Small intestine (tissue), 7 donors: ENCODE results near the gene B4GALT5. TPM values are rescaled to one million over a fixed set of nuclear protein-coding genes. Genes with fewer than 3 reads are reported as not detected.
A peak's percentile ranks its signal among the peaks of the same experiment; 100 is the strongest.

Source experiments
- DNase-seq, 2 donors: peaks; one replicate each; pipeline versions ENCODE4 v3.0.0 to v3.0.0-alpha.2; 2013
- FAIRE-seq: peaks from 2 replicates; lab custom pipeline; 2012; peaks lifted over from hg19 to GRCh38; lab: Jason Lieb, UNC
- H3K27ac ChIP-seq, 3 donors: one replicate each; pipeline ENCODE4 v1.5.1; 2013; ENCODE audit warnings: low read length in 2 of 3, mild to moderate bottlenecking in 2 of 3, control low read depth in 1 of 3, inconsistent platforms in 1 of 3, low read depth in 1 of 3, moderate library complexity in 1 of 3
- H3K27me3 ChIP-seq, 3 donors: one replicate each; pipeline ENCODE4 v1.6.1; 2013; ENCODE audit warnings: low read length in 3 of 3, inconsistent platforms in 1 of 3; ENCODE audit not compliant: control insufficient read depth in 3 of 3, insufficient read depth in 3 of 3
- H3K36me3 ChIP-seq, 3 donors: one replicate each; pipeline ENCODE4 v1.6.1; 2013; ENCODE audit warnings: low read length in 3 of 3, inconsistent platforms in 1 of 3, low read depth in 1 of 3, mild to moderate bottlenecking in 1 of 3, moderate library complexity in 1 of 3; ENCODE audit not compliant: control insufficient read depth in 3 of 3, insufficient read depth in 2 of 3
- H3K4me1 ChIP-seq, 3 donors: one replicate each; pipeline ENCODE4 v1.6.1; 2013; ENCODE audit warnings: low read length in 2 of 3, inconsistent platforms in 1 of 3, low read depth in 1 of 3, mild to moderate bottlenecking in 1 of 3, moderate library complexity in 1 of 3; ENCODE audit not compliant: control insufficient read depth in 3 of 3, insufficient read depth in 2 of 3
- H3K4me3 ChIP-seq, 3 donors: one replicate each; pipeline ENCODE4 v1.5.1; 2013; ENCODE audit warnings: low read length in 3 of 3, control low read depth in 1 of 3, inconsistent platforms in 1 of 3, low read depth in 1 of 3, mild to moderate bottlenecking in 1 of 3, moderate library complexity in 1 of 3
- H3K9me3 ChIP-seq, 2 donors: one replicate each; pipeline ENCODE4 v1.6.1; 2013; ENCODE audit warnings: low read depth in 1 of 2, low read length in 1 of 2; ENCODE audit not compliant: control insufficient read depth in 2 of 2, insufficient read depth in 1 of 2
- WGBS, 3 donors: extraction: QIAGEN DNeasy Blood & Tissue Kit; methylation state at CpG; one replicate each; pipeline ENCODE4 v1.1.7; 2013; 5-methylcytosine and 5-hydroxymethylcytosine counted together
- polyA plus RNA-seq, 4 donors: library from polyadenylated mRNA; stranded (reverse) in 3 of 4; unstranded in 1 of 4; fragments of 200-250 nt in 3 of 4; fragments of 120-200 nt in 1 of 4; gene quantifications; one replicate each; pipeline versions ENCODE4 v1.2.1 to v1.2.3, GENCODE V29; 2013
- donor health status: healthy with polysubstance abuse.
- donor health status: control.
- donor health status: control.
- donor health status: Bipolar disorder and iron deficiency.
- donor health status: healthy.

Gene B4GALT5
- polyA plus RNA-seq, 4 donors = 11.9 to 47.1 (median 20.5) TPM

DNA sequence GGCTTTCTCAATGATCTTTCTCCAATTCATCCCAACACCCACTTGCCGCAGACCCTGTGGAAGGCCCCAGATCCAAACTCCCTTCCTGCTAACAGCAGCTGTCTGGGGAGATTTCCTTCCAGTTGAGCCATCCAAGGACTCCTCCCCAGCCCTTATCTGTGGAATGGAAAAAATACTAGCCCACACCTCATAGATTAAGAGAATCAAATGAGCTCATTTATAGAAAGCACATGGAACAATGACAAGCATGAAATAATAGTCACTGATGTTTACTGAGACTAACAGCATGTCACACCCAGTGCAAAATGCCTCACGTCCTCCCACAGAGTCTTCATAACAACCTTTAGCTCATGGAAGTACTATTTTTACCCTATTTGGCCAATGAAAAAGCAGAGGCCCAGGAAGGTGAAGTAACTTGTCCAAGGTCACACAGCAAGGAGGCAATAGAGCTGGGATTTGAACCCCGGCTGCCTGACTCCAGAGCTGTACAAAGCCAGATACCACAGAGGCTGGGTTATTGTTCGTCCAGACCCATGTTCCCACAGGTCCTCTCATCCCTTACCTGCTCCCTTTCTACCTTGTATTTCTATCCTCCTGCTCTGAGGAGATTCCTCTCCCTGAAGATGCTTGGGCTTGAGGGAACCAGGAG lies 122.3 kb downstream of the B4GALT5 start:
- peaks cover 0 to 28% (median 2%) of the 10 kb centered on the region in 3 donors for H3K4me1 ChIP-seq
- H3K36me3 ChIP-seq = no peaks in the 10 kb centered on the region
- no peaks in the 10 kb centered on the region for H3K27me3 ChIP-seq
- no peak overlapping the region for H3K4me3 ChIP-seq
- FAIRE-seq (no peak), DNase-seq (peak; percentile 45 to 79)
- H3K9me3 ChIP-seq = no peaks in the 10 kb centered on the region
- peak overlapping the region in 2 of 3 donors; percentile 24 to 60 for H3K27ac ChIP-seq
- WGBS, 3 donors = 68 to 75% (median 72%) methylated on average over 4 of the region's 4 CpGs

DNA sequence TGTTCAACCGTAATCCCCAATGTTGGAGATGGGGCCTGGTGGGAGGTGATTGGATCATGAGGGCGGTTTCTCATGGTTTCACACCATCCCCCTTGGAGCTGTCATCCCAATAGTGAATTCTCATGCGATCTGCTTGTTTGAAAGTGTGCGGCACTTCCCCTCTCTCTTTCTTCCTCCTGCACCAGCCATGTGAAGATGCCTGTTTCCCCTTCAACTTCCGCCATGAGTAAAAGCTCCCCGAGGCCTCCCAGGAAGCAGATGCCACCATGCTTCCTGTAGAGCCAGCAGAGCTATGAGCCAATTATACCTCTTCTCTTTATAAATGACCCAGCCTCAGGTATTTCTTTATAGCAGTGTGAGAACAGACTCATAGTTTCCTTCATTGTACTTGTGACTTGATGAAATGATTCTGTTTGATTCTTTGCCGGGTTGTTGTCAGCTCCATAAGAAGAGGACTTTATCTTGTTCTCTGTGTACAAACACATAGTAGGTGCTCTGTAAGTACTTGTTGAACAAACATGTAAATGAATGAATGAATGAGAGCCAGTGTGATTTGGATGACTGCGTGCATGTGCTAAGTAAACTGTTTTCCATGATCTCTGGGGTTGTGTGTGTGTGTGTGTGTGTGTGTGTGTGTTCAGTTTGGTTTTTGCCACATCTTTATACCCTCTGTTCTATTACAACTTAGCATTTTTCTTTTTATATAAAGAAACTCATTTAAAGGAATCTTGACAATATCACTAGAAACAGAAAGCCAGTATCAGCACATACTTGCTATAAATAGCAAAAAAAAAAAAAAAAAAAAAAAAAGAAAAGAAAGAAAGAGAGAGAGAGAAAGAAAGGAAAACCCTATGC lies 123.3 kb downstream of the B4GALT5 start:
- H3K4me3 ChIP-seq = no peak overlapping the region
- H3K36me3 ChIP-seq = no peaks in the 10 kb centered on the region
- no peak for FAIRE-seq
- H3K27me3 ChIP-seq = no peaks in the 10 kb centered on the region
- peaks cover 0 to 19% (median 2%) of the 10 kb centered on the region in 3 donors for H3K4me1 ChIP-seq
- H3K9me3 ChIP-seq = no peaks in the 10 kb centered on the region
- H3K27ac ChIP-seq = peak overlapping the region in 1 of 3 donors; percentile 60
- WGBS, 3 donors = 84 to 96% (median 87%) methylated on average over 8 of the region's 8 CpGs
- no peak for DNase-seq

DNA sequence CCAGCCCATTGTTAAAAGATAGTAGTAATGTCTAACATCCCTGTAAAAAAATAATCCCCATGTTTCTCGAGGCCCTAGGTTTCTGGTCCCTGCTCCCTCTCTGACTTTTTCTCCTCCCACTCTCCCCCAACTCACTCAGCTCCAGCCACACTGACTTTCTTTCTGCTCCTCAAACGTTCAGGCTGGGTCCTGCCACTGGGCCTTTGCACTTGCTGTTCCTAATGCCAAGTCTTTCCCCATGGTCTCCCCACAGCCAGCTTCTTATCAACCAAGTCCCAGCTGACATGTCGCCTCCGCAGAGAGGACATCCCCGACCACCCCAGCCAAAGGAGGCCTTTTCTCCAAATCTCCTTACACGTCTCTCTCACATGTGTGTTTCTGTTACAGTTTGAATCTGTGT lies 123.9 kb downstream of the B4GALT5 start:
- H3K27me3 ChIP-seq = no peaks in the 10 kb centered on the region
- H3K4me1 ChIP-seq = peaks cover 0 to 25% (median 2%) of the 10 kb centered on the region in 3 donors
- 92 to 96% (median 92%) methylated on average over 6 of the region's 6 CpGs for WGBS, 3 donors
- no peak for DNase-seq
- no peak overlapping the region for H3K27ac ChIP-seq
- FAIRE-seq = no peak
- no peaks in the 10 kb centered on the region for H3K36me3 ChIP-seq
- H3K9me3 ChIP-seq = no peaks in the 10 kb centered on the region
- no peak overlapping the region for H3K4me3 ChIP-seq

DNA sequence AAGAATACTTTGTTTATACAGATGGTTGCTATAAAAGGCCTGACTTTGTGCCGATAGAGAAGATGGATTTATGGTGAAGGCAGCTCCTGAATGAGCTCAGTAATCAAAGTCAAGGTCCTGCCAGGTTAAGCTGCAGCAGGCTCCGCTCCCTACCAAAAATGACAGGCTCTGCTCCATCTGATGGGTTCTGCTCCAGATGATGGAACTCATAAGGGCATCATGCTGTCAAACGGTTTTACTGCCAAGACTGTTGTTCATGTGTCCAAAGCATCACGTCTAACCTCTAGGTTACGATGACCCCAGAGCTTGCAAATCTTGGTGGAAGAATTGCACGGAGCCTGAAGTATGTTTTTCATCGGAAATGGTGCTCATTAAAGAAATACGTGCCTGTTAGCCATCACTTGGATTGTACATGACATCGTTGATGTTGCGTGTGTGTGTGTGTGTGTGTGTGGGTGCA lies 126.5 kb downstream of the B4GALT5 start:
- Histone ChIP-seq H3K9me3 (peaks cover 0 to 7% of the 10 kb centered on the region in 2 donors), H3K27me3 (no peaks in the 10 kb centered on the region), H3K4me3 (no peak overlapping the region), H3K36me3 (no peaks in the 10 kb centered on the region), H3K4me1 (peaks cover 0 to 44% (median 2%) of the 10 kb centered on the region in 3 donors), H3K27ac (no peak overlapping the region)
- 58 to 84% (median 70%) methylated on average over 10 of the region's 10 CpGs for WGBS, 3 donors
- DNase-seq (no peak), FAIRE-seq (no peak)

DNA sequence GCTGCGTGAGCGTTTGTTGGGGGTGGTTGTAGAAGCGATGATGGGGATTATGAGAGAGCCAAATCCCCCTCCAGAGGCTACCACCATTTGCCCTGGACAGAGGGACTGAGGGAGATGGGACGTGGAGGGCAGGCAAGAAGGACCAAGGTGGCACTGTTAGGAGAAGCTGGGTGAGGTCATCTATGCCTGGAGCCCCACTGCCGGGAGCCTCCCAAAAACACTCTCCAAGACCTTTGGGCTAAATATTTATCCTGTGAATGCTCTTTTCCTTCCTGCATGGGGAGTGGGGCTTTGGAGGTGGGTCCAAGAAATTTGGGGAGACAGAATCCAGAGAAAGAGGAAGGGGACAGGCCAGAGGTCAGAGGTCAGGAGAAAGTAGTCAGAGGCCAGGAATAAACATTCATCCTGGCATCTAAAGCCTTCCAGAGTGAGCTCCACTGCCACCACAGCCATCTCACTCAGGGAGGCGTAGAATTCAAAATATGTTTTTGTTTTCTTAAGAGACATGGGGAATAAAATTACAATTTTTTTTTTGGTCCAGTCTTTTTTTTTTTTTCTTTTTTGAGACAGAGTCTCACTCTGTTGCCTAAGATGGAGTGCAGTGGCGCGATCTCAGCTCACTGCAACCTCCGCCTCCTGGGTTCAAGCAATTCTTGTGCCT lies 128.0 kb downstream of the B4GALT5 start:
- no peaks in the 10 kb centered on the region for H3K36me3 ChIP-seq
- 86 to 93% (median 92%) methylated on average over 9 of the region's 9 CpGs for WGBS, 3 donors
- no peak for DNase-seq
- no peaks in the 10 kb centered on the region for H3K27me3 ChIP-seq
- peaks cover 0 to 10% of the 10 kb centered on the region in 2 donors for H3K9me3 ChIP-seq
- peak overlapping the region in 1 of 3 donors; percentile 23 for H3K27ac ChIP-seq
- peaks cover 0 to 38% (median 0%) of the 10 kb centered on the region in 3 donors for H3K4me1 ChIP-seq
- FAIRE-seq = no peak
- H3K4me3 ChIP-seq = no peak overlapping the region

DNA sequence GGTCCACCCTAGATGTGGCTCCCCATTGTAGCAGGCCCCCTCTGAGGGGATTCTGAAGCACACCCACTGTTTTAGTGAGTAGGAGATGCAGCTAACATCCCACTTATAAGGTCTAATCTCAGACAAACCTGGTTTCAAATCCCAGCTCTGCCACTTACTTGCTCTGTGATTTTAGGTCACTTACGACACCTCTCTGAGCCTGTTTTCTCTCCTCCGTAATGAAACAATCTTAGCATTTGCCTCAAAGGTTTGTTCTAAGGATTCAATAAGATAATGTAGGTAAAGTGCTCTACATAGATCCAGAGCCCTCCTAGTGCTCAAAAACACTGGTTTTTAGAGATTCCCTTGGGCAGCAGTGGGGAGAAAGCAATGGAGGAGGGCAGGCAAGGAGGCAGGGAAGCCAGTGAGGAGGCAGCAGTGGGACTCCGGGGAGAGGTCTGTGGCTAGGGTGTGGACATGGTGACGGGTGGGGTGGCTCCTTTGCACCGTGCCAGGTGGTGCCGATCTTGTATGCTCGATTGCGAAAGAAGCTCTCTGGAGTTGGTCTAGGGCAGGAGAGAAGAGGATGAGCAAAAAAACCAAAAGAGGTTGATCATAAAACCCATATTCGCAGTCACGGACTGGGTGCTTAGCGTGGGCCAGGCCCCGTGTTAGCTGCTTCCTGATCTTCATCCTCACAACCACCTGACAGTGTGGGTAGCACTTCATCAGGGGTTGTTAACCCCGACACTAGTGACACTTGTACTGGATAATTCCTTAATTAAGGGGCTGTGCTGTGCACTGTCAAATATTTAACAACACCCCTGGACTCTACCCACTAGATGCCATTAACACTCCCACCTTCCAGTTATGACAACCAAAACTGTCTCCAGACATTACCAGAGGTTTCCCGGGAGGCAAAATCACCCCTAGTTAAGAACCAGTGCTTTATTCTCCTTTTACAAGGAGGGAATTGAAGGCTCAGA lies 129.0 kb downstream of the B4GALT5 start:
- DNase-seq (peak; percentile 66 to 80), FAIRE-seq (no peak)
- 34 to 59% (median 49%) methylated on average over 14 of the region's 14 CpGs for WGBS, 3 donors
- H3K4me3 ChIP-seq = no peak overlapping the region
- H3K27me3 ChIP-seq = no peaks in the 10 kb centered on the region
- H3K9me3 ChIP-seq = peaks cover 0 to 10% of the 10 kb centered on the region in 2 donors
- H3K27ac ChIP-seq = peak overlapping the region; percentile 85 to 88 (median 86)
- H3K36me3 ChIP-seq = no peaks in the 10 kb centered on the region
- H3K4me1 ChIP-seq = peaks cover 0 to 43% (median 0%) of the 10 kb centered on the region in 3 donors

DNA sequence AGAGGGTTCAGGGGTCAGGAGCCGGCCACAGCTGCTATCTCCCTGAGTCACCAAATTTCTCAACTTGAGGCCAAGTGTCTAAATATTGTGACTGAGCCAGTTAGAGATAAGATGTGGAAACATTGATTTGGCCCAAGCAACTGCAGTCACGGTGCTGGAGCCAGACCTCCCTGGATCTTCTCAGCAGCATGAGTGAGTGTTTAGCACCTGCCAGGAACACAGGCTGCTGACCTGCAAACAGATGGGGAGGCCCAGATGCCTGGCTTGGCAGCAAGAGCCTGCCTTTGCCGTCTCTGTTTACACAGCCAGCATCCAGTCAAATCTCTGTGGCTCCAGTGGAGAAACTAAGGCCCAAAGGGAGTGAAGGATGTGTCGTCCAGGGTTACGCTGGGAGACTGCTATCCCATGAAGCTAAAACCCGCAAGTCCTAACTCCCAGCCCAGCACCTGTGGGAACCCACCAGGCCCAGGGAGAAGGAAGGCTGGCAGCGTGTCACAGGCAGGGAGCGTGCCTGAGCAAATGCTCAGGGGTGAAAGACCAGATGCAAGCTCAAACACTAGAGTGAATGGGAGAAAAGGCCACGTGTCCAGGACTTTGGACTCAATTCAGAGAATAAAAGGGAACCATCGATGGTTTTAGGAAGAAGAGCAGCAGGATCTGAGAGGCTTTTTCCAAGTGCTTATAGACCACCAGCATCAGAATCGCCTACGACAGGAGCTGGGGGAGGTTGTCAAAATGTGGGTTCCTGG lies 129.8 kb downstream of the B4GALT5 start:
- no peak for FAIRE-seq

More for the DNA sequence above, 129.8 kb downstream of the B4GALT5 start:
- Histone ChIP-seq H3K4me3 (no peak overlapping the region), H3K4me1 (peaks cover 0 to 46% (median 0%) of the 10 kb centered on the region in 3 donors), H3K27me3 (no peaks in the 10 kb centered on the region), H3K27ac (peak overlapping the region; percentile 85 to 88 (median 86)), H3K36me3 (no peaks in the 10 kb centered on the region), H3K9me3 (peaks cover 0 to 10% of the 10 kb centered on the region in 2 donors)
- WGBS, 3 donors = 7 to 36% (median 23%) methylated on average over 12 of the region's 12 CpGs
- peak; percentile 93 to 94 for DNase-seq
